GM10248 (cell line): Measurements from ENCODE around the gene AMACR.
"Not testable (repeated sequence)": the region's sequence is repeated elsewhere in the genome, so short reads cannot be mapped to it uniquely, and the experiment has no call there.

ENCODE experiments used
- CTCF ChIA-PET: fragments of 300-600 bp; sonication (Branson Sonifier 250); formaldehyde crosslinking; extraction: SDS; loops from one replicate; lab custom pipeline; 2021; ENCODE audit warnings: antibody characterized with exemption; lab: Yijun Ruan, JAX
- POLR2A ChIA-PET: fragments of 350-650 bp; sonication (Branson Sonifier 250); formaldehyde crosslinking; extraction: SDS; loops from one replicate; lab custom pipeline; 2020; ENCODE audit warnings: antibody characterized with exemption; lab: Yijun Ruan, JAX
- DNase-seq: peaks from one replicate; pipeline ENCODE4 v3.0.0; 2012; ENCODE audit errors: extremely low spot score
- TF ChIP-seq, protein P1 (sequence below): IDR thresholded peaks from 2 replicates; pipeline ENCODE4 v1.5.1; 2012; ENCODE audit warnings: mild to moderate bottlenecking, low read depth; ENCODE audit errors: extremely low read depth, missing control alignments, control extremely low read depth

AMACR gene

GRCh38 chr5:33957577-33958150 lies 50.2 kb downstream of the AMACR start:
- ChIA-PET POLR2A (no interaction called here), CTCF (interaction anchor here (1.3 to 4.4 kb wide), 5 partner anchors 12 to 369 kb away, joined by 3 to 40 read pairs (median 5); no protein-coding TSS in a partner anchor)
- TF ChIP-seq, protein P1, sequence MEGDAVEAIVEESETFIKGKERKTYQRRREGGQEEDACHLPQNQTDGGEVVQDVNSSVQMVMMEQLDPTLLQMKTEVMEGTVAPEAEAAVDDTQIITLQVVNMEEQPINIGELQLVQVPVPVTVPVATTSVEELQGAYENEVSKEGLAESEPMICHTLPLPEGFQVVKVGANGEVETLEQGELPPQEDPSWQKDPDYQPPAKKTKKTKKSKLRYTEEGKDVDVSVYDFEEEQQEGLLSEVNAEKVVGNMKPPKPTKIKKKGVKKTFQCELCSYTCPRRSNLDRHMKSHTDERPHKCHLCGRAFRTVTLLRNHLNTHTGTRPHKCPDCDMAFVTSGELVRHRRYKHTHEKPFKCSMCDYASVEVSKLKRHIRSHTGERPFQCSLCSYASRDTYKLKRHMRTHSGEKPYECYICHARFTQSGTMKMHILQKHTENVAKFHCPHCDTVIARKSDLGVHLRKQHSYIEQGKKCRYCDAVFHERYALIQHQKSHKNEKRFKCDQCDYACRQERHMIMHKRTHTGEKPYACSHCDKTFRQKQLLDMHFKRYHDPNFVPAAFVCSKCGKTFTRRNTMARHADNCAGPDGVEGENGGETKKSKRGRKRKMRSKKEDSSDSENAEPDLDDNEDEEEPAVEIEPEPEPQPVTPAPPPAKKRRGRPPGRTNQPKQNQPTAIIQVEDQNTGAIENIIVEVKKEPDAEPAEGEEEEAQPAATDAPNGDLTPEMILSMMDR, result no peak

GRCh38 chr5:33952175-33952574 lies 55.7 kb downstream of the AMACR start:
- DNase-seq, CTCF ChIA-PET, POLR2A ChIA-PET: not testable (repeated sequence)

More at GRCh38 chr5:33957577-33958150, 50.2 kb downstream of the AMACR start:
- DNase-seq, result no peak

DNA sequence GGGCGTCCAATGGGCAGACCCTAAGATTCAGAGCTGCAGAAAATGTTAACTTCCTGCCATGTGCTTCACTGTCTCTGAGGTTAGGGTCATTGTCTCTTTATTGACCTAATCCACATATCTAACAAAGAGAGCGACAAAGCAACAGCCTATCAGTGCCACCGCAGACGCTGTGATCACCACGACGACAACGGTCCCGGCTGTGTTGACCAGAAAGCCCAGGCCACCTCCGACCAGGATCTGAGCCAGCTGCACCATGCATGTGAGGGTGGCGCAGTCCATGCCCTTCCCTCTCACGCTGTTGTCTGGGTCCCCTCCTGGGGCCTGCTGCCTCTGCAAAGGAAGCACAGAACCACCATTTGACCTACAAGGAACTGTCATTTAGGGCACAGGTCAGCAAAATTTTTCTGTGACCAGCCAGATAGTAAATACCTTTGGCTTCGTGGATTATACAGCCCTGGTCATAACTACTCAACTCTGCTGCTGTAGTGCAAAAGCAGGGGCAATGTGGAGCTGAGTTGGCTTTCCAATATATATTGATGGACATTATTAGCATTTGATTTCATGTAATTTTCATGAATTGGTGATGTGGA lies 63.2 kb downstream of the AMACR start:
- TF ChIP-seq, protein P1, result no peak
- CTCF ChIA-PET, result interaction anchor here (0.9 to 1.4 kb wide), 2 partner anchors 22 to 26 kb away, joined by 3 read pairs; no protein-coding TSS in a partner anchor
- DNase-seq, result no peak
- POLR2A ChIA-PET, result no interaction called here

DNA sequence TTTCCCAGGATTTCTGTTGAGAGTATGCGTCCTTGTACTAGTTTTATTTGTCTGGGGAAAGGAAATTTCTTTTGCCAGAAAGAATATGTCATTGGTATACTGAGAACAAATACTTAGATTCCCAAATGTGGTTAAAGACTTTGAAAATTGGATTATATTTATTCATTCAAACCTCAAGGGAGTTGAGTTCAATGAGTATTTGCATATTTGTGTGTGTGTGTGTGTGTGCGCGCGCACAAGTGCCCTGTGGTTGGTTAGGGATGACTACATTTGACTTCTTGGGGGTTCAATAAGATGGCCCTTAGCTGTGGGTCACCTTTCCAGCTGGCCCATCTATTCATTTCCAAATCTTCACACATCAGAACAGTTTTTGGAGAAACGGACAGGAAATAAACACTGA lies 66.8 kb downstream of the AMACR start:
- no peak for DNase-seq
- ChIA-PET CTCF (interaction anchor here (1.1 to 1.5 kb wide), 2 partner anchors 8 to 505 kb away, joined by 3 read pairs; no protein-coding TSS in a partner anchor), POLR2A (no interaction called here)
- TF ChIP-seq, protein P1, result no peak

GRCh38 chr5:33939556-33940262 lies 68.1 kb downstream of the AMACR start:
- ChIA-PET POLR2A (no interaction called here), CTCF (interaction anchor here (0.7 to 1.5 kb wide), 5 partner anchors 9 to 30 kb away, joined by 3 to 6 read pairs (median 4); no protein-coding TSS in a partner anchor)
- no peak for DNase-seq
- TF ChIP-seq, protein P1, result no peak

DNA sequence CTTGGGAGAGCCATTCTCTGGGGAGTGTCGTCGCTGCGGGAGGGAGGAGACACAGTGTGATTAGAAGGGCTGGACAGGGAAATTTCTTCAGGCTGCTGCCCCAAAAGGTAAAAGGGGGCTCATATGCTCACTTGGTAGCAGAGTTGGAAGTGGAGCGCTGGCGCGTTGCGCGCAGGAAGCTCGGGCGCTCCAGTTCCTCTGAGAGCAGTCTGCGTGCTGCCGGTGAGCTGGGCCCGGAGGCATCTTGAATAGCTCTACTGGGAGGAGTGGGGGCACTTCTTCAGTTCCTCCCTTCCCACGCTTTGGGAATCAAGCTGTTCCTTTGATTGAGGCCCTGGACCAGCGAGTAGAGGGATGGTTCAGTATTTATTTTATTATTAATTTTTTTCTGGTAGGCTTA lies 69.0 kb downstream of the AMACR start:
- ChIA-PET CTCF (interaction anchor here (0.9 to 1.2 kb wide), 2 partner anchors 31 to 503 kb away, joined by 3 to 4 read pairs; no protein-coding TSS in a partner anchor), POLR2A (no interaction called here)
- DNase-seq, result no peak
- TF ChIP-seq, protein P1, result no peak
